ENCODE measurements around the gene PCGF3.
A peak's percentile ranks its signal among the peaks of the same experiment; 100 is the strongest.

The PCGF3 gene

GRCh38 chr4:705278-706082, at the start of gene PCGF3:
PCGF3 (plus strand) TSS chr4:705832; CDS start chr4:733681, 27,849 bp downstream.
- DNase-seq: peak; percentile 34 to 97 (median 91)

- peak in 4 of 56 donors; percentile 15 to 52 (median 28) for DNase-seq
These were observed 48.9 kb upstream of the PCGF3 start for GRCh38 chr4:656436-657337.

GRCh38 chr4:657338-657833, 48.2 kb upstream of the PCGF3 start:
- DNase-seq: no peak

GRCh38 chr4:657834-658667, 47.6 kb upstream of the PCGF3 start:
- DNase-seq: no peak

- no peak for DNase-seq
These were observed 46.7 kb upstream of the PCGF3 start for GRCh38 chr4:658681-659667.

GRCh38 chr4:659851-660250, 45.8 kb upstream of the PCGF3 start:
- DNase-seq: no peak

- DNase-seq: no peak
These were observed 45.2 kb upstream of the PCGF3 start for GRCh38 chr4:660401-660800.

- no peak for DNase-seq
These were observed 44.4 kb upstream of the PCGF3 start for GRCh38 chr4:661231-661630.

GRCh38 chr4:661881-662761, 43.5 kb upstream of the PCGF3 start:
- DNase-seq: no peak

GRCh38 chr4:663046-663437, 42.6 kb upstream of the PCGF3 start:
- DNase-seq: no peak

GRCh38 chr4:663438-664428, 41.9 kb upstream of the PCGF3 start:
- peak in 14 of 56 donors; percentile 10 to 79 (median 43) for DNase-seq

GRCh38 chr4:664713-665231, 40.9 kb upstream of the PCGF3 start:
- DNase-seq: no peak

GRCh38 chr4:665381-665750, 40.3 kb upstream of the PCGF3 start:
- peak in 1 of 56 donors; percentile 36 for DNase-seq

GRCh38 chr4:665751-666435, 39.7 kb upstream of the PCGF3 start:
- peak in 9 of 56 donors; percentile 24 to 68 (median 47) for DNase-seq

- DNase-seq: peak in 1 of 56 donors; percentile 61
These were observed 39.2 kb upstream of the PCGF3 start for GRCh38 chr4:666436-666810.

GRCh38 chr4:666822-667544, 38.6 kb upstream of the PCGF3 start:
- DNase-seq: peak in 1 of 56 donors; percentile 14

Measured in amygdala (tissue), 56 donors.